Bronchial epithelial cell (primary cell): ENCODE measurements around the gene IL15. TPM values are rescaled to one million over a fixed set of nuclear protein-coding genes. Genes with fewer than 3 reads are reported as not detected.
"Not testable (repeated sequence)": the region's sequence is repeated elsewhere in the genome, so short reads cannot be mapped to it uniquely, and the experiment has no call there.

Experiments
- DNase-seq: peaks from one replicate; pipeline ENCODE4 v3.0.0-alpha.2; 2010; ENCODE audit warnings: low read depth
- FAIRE-seq: peaks from 2 replicates; lab custom pipeline; 2011; peaks lifted over from hg19 to GRCh38; lab: Jason Lieb, UNC
- H3K27me3 ChIP-seq: 2 replicates; pipeline ENCODE4 v1.5.1; 2011; ENCODE audit warnings: low read length; ENCODE audit not compliant: control insufficient read depth, insufficient read depth
- H3K36me3 ChIP-seq: 2 replicates; pipeline ENCODE4 v1.5.1; 2011; ENCODE audit warnings: low read length; ENCODE audit not compliant: control insufficient read depth, insufficient read depth
- H3K4me3 ChIP-seq: 2 replicates; pipeline ENCODE4 v1.5.1; 2011; ENCODE audit warnings: mild to moderate bottlenecking, low read depth, low read length, control low read depth
- total RNA-seq: library from RNA; depleted of rRNA; stranded (reverse); fragments of >200 nt; gene quantifications from 2 replicates; pipeline ENCODE4 v1.2.1, GENCODE V29; 2014
- TF ChIP-seq, protein P1 (sequence below): IDR thresholded peaks from 2 replicates; pipeline ENCODE4 v1.5.1; 2011; ENCODE audit warnings: mild to moderate bottlenecking, moderate library complexity, low read length, control low read depth, inconsistent platforms; ENCODE audit not compliant: insufficient read depth, severe bottlenecking

The IL15 gene
- total RNA-seq, 1 donor from 2014 or later, result 0.53 TPM

DNA sequence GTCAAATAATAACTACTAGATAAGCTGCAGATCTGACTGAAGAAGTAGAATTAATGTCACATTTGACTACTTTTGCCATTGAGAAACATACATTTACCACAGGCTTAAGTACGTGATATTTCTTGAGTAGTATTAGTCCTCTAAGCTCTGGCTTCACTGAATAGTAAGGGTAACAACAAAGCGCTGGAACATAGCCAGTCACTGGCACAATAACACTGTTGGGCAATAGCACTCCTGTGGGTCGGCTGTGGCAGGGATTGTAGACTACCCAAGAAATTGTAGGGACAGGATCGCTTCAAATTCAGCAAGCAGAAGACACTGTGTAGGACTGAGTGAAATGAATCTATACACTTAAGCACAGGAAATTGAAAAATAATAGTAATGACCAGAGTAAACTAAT lies 27.1 kb upstream of the IL15 start:
- FAIRE-seq (no peak), DNase-seq (peak; percentile 56)
- Histone ChIP-seq H3K27me3 (no peaks in the 10 kb centered on the region), H3K36me3 (no peaks in the 10 kb centered on the region), H3K4me3 (no peak overlapping the region)
- TF ChIP-seq, protein P1, sequence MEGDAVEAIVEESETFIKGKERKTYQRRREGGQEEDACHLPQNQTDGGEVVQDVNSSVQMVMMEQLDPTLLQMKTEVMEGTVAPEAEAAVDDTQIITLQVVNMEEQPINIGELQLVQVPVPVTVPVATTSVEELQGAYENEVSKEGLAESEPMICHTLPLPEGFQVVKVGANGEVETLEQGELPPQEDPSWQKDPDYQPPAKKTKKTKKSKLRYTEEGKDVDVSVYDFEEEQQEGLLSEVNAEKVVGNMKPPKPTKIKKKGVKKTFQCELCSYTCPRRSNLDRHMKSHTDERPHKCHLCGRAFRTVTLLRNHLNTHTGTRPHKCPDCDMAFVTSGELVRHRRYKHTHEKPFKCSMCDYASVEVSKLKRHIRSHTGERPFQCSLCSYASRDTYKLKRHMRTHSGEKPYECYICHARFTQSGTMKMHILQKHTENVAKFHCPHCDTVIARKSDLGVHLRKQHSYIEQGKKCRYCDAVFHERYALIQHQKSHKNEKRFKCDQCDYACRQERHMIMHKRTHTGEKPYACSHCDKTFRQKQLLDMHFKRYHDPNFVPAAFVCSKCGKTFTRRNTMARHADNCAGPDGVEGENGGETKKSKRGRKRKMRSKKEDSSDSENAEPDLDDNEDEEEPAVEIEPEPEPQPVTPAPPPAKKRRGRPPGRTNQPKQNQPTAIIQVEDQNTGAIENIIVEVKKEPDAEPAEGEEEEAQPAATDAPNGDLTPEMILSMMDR, result no peak

DNA sequence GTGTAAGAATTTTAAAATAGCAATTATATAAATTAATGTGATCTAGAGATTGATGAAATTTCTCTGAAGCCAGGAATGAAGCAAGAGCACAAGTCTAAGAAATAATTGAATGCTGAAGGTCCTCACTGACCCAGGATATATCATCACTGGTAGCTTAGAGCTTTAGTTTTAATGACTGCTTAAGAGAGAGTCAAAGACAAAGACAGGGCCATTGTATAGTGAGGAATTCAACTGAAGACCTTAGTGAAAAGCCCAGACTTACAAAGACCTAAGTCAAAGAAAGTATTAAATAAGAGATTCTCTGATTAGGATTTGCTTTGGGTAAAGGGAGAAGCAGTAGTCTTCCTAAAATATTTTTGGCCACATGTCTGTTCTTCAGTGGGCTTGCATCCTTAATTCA lies 26.0 kb upstream of the IL15 start:
- TF ChIP-seq, protein P1, result no peak

DNA sequence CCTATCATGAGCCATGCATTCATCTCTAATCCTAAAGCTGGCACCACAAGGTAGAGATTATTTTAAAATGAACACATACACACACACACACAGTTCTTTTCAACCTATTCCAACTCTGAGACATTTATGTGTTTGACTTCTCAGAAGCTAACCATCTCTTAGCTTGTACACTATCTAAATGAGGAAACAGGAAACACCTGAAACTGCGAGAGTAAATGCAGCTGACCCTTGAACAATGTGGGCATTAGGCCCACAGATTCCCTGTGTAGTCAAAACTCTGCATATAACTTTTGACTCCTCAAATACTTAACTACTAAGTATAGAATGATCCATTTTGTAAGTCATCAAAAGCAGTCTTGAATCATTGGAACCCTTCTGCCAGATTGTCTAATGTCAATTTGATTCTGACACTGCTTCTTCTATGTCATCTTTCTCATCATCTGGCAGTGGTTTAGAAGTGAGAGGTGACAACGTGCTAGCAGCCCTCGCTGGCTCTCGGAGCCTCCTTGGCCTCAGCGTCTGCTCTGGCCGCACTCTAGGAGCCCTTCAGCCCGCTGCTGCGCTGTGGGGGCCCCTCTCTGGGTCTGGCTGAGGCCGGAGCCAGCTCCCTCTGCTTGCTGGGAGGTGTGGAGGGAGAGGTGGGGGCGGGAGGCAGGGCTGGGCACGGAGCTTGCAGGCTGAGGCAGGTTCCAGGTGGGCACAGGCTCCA lies 21.4 kb upstream of the IL15 start:
- TF ChIP-seq, protein P1, result no peak
- FAIRE-seq (no peak), DNase-seq (no peak)
- H3K4me3 ChIP-seq, result no peak overlapping the region
- H3K36me3 ChIP-seq, result no peaks in the 10 kb centered on the region
- no peaks in the 10 kb centered on the region for H3K27me3 ChIP-seq

More for the DNA sequence above, 26.0 kb upstream of the IL15 start:
- no peak overlapping the region for H3K4me3 ChIP-seq
- FAIRE-seq (no peak), DNase-seq (no peak)
- no peaks in the 10 kb centered on the region for H3K36me3 ChIP-seq
- H3K27me3 ChIP-seq, result no peaks in the 10 kb centered on the region

DNA sequence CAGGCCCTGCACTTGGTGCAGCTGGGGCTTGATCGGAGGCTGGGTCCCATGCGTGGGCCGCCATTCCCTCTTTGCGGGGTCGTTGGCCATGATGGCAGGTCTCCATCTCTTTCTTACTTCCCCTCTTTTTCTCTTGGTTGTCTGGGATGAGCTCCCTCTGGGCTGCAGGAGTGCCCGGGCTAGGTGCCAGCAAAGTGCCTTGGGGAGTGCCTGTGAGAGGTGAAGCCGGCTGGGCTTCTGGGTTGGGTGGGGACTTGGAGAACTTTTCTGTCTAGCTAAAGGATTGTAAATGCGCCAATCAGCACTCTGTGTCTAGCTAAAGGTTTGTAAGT lies 20.8 kb upstream of the IL15 start:
- H3K4me3 ChIP-seq, H3K36me3 ChIP-seq, FAIRE-seq, H3K27me3 ChIP-seq, DNase-seq: not testable (repeated sequence)

DNA sequence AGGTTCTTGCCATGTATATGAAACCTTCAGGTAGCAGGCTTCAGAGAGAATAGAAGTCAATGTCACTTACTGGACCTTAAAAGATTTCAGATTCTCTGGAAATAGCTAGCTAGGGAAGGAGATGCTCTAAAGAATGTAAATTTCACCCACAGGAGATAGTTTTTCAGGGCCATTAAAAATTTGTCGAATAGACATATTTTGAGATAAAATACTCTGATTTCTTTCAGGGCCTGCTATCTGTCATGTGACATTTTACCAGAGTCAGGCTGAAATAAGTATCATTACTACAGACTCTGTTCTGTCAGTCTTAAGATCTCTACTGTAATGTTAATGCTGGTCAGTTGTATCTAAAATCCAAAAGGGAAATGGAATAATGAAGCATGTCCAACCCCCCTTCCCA lies 15.7 kb upstream of the IL15 start:
- FAIRE-seq, result no peak
- TF ChIP-seq, protein P1, result no peak
- Histone ChIP-seq H3K27me3 (no peaks in the 10 kb centered on the region), H3K4me3 (no peak overlapping the region), H3K36me3 (no peaks in the 10 kb centered on the region)
- no peak for DNase-seq

DNA sequence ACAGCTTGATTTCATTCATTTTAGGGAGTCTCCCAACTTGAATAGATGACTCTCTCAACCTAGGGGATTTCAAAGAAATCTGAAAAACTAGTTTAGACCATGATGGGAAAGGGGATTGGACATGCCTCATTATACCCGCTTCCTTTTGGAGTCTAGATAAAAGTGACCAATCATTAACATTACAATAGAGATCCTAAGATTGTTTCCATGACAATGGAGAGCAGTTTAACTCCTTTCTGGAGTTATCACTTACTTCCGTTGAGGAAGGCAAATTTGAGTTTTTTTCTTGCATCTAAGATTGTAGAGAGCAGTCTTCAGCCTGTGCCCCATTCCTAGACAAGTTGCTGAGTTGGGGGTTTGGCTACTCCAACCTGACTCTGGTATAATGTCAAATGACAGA lies 11.4 kb upstream of the IL15 start:
- FAIRE-seq, result no peak
- DNase-seq, result no peak
- no peaks in the 10 kb centered on the region for H3K36me3 ChIP-seq
- no peaks in the 10 kb centered on the region for H3K27me3 ChIP-seq
- TF ChIP-seq, protein P1, result no peak
- no peak overlapping the region for H3K4me3 ChIP-seq
